ENCODE measurements around the gene REXO5. TPM values are rescaled to one million over a fixed set of nuclear protein-coding genes. Genes with fewer than 3 reads are reported as not detected.

The REXO5 gene
- total RNA-seq, 4 donors from 2014 or later, result 0.88 to 16.6 (median 6.2) TPM; not detected in 1

DNA sequence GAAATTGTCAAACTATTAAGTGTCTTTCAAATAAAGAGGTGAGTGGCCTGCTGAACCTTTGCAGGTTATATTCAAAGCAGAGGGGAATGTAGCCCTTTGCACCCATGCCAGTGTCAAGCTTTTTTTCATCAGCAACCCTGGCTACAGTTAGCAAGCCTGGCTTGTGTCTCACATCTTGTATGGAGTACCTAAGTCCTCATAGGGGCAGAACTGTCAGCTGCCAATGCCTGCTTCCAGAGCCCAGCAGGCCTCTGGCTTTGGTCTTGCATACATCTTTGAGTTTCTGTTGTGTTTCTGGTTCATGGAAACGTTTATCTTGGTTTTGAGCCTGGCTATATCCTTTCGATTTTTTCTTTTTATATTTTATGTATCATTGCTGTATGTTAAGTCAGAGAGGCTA, 26.8 kb downstream of the REXO5 start:
- no peaks in the 10 kb centered on the region for H3K36me3 ChIP-seq
- intact Hi-C loops (cut with DNase I; ENCODE audit: low total_unique reads), result no loop called here
- no peaks in the 10 kb centered on the region for H3K4me1 ChIP-seq
- DNase-seq, result no peak
- no peaks in the 10 kb centered on the region for H3K9me3 ChIP-seq
- TF ChIP-seq, protein P1, sequence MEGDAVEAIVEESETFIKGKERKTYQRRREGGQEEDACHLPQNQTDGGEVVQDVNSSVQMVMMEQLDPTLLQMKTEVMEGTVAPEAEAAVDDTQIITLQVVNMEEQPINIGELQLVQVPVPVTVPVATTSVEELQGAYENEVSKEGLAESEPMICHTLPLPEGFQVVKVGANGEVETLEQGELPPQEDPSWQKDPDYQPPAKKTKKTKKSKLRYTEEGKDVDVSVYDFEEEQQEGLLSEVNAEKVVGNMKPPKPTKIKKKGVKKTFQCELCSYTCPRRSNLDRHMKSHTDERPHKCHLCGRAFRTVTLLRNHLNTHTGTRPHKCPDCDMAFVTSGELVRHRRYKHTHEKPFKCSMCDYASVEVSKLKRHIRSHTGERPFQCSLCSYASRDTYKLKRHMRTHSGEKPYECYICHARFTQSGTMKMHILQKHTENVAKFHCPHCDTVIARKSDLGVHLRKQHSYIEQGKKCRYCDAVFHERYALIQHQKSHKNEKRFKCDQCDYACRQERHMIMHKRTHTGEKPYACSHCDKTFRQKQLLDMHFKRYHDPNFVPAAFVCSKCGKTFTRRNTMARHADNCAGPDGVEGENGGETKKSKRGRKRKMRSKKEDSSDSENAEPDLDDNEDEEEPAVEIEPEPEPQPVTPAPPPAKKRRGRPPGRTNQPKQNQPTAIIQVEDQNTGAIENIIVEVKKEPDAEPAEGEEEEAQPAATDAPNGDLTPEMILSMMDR (IDR thresholded peaks at IDR 0.05), result no peak
- no peak for TF ChIP-seq POLR2A (IDR thresholded peaks at IDR 0.05)
- no peak overlapping the region for H3K27ac ChIP-seq
- no peaks in the 10 kb centered on the region for H3K27me3 ChIP-seq
- H3K4me3 ChIP-seq, result no peak overlapping the region

DNA sequence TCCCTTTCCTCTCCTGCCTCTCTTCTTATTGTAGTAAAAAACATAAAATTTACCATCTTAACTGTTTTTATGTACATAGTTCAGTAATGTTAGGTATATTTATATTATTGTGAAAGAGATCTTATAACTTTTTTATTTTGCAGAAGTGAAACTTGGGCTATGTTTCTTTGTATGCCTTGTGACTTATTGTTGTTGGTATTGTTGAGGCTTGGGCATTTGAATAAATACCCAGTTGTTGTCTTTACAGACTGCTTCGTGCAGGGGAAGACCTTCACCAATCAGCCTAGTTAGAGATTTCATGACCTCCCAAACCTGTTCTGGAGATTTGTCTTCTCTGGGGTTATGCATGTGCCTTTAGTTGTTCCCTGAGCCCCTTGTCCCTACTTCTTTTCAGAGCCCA, 31.9 kb downstream of the REXO5 start:
- TF ChIP-seq, protein P1 (IDR thresholded peaks at IDR 0.05), result no peak
- TF ChIP-seq POLR2A (IDR thresholded peaks at IDR 0.05), result no peak
- intact Hi-C loops (cut with DNase I; ENCODE audit: low total_unique reads), result no loop called here
- Histone ChIP-seq H3K27me3 (no peaks in the 10 kb centered on the region), H3K4me1 (no peaks in the 10 kb centered on the region), H3K9me3 (no peaks in the 10 kb centered on the region), H3K4me3 (no peak overlapping the region), H3K36me3 (no peaks in the 10 kb centered on the region), H3K27ac (no peak overlapping the region)
- no peak for DNase-seq

DNA sequence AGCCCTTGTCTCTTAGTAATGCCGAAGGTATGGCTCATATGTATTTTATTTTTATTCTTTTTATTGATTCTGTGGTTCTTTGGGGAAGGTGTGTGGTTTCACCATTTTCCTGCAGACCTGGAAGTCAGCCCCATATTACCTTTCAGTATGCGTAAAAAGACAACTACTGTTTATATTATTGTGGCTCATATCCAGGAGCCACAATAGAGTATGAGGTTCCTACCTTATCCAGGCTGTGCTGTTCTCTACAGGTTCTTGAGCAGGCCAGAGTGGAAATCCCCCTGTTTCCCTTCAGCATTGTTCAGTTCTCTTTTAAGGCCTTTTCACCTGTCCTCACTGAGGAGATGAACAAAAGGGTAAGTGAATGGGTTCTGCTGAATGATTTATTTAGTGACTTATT, 33.2 kb downstream of the REXO5 start:
- no peaks in the 10 kb centered on the region for H3K27me3 ChIP-seq
- H3K4me3 ChIP-seq, result no peak overlapping the region
- no peak for TF ChIP-seq POLR2A (IDR thresholded peaks at IDR 0.05)
- TF ChIP-seq, protein P1 (IDR thresholded peaks at IDR 0.05), result no peak
- no peaks in the 10 kb centered on the region for H3K9me3 ChIP-seq
- H3K4me1 ChIP-seq, result no peaks in the 10 kb centered on the region
- intact Hi-C loops (cut with DNase I; ENCODE audit: low total_unique reads), result no loop called here
- no peak overlapping the region for H3K27ac ChIP-seq
- no peak for DNase-seq
- H3K36me3 ChIP-seq, result no peaks in the 10 kb centered on the region

DNA sequence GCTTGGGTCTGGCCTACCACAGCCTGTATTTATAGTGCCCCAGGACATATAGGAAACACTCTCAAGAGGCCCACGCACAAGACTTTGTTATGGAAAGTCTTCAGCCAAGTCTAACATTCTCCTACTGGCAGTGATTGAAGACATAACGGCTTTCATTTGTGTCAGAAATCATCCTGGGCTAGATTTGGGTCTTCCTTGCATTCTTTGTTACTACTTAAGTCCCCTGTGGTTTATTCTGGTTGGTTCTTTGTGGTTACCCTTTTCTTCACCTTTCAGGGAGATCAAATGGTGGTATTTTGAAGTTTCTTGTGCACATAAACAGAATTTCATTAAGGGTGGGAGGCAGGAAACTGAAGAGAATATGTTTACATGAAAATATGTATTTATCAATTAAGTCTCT, 37.7 kb downstream of the REXO5 start:
- Histone ChIP-seq H3K4me1 (no peaks in the 10 kb centered on the region), H3K27me3 (no peaks in the 10 kb centered on the region), H3K4me3 (no peak overlapping the region), H3K9me3 (no peaks in the 10 kb centered on the region), H3K36me3 (no peaks in the 10 kb centered on the region), H3K27ac (peak overlapping the region in 1 of 2 donors; percentile 12)
- no peak for DNase-seq
- intact Hi-C loops (cut with DNase I; ENCODE audit: low total_unique reads), result no loop called here
- no peak for TF ChIP-seq POLR2A (IDR thresholded peaks at IDR 0.05)
- TF ChIP-seq, protein P1 (IDR thresholded peaks at IDR 0.05), result no peak

DNA sequence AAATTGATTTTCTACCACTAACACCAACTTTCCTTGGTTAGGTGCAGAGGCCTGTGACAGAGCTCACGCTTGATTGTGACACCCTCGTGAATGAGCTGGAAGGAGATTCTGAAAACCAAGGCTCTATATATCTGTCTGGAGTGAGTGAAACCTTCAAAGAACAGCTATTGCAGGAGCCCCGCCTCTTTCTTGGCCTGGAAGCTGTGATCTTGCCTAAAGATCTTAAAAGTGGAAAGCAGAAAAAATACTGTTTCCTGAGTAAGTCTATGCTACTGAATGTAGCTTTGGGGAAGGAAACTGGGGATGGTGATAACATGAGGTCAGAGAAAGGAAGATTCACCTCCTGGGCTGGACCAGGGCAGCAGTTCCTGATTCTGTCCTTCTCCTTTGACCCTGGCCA, 38.3 kb downstream of the REXO5 start:
- Histone ChIP-seq H3K4me1 (no peaks in the 10 kb centered on the region), H3K27ac (peak overlapping the region in 1 of 2 donors; percentile 12), H3K36me3 (no peaks in the 10 kb centered on the region), H3K4me3 (no peak overlapping the region), H3K9me3 (no peaks in the 10 kb centered on the region), H3K27me3 (no peaks in the 10 kb centered on the region)
- TF ChIP-seq, protein P1 (IDR thresholded peaks at IDR 0.05), result no peak
- TF ChIP-seq POLR2A (IDR thresholded peaks at IDR 0.05), result no peak
- no peak for DNase-seq
- intact Hi-C loops (cut with DNase I; ENCODE audit: low total_unique reads), result no loop called here

All from uterus (tissue), 4 donors.